Measurements from ENCODE around the gene UBE2M. TPM values are rescaled to one million over a fixed set of nuclear protein-coding genes. Genes with fewer than 3 reads are reported as not detected.
"Not testable (repeated sequence)": the region's sequence is repeated elsewhere in the genome, so short reads cannot be mapped to it uniquely, and the experiment has no call there.

Gene UBE2M
- total RNA-seq, 1 donor: 54.6 TPM

GRCh38 chr19:58507602-58508223 is 50.7 kb downstream of the UBE2M start:
- not testable (repeated sequence) for H2AFZ ChIP-seq (ENCODE audit: low read length); H3K4me2 ChIP-seq (ENCODE audit: insufficient read depth, low read length); H3K27ac ChIP-seq (ENCODE audit: low read depth, low read length); H3K79me2 ChIP-seq (ENCODE audit: insufficient read depth, low read length); H3K36me3 ChIP-seq (ENCODE audit: insufficient read depth, low read length); H3K4me1 ChIP-seq (ENCODE audit: insufficient read depth, low read length); H4K20me1 ChIP-seq (ENCODE audit: insufficient read depth, low read length); H3K27me3 ChIP-seq (ENCODE audit: insufficient read depth, low read length); DNase-seq (ENCODE audit: insufficient read length, low spot score, missing footprints); H3K9me3 ChIP-seq (ENCODE audit: low read depth, low read length); H3K4me3 ChIP-seq (ENCODE audit: insufficient read depth, low read length)

Small RNA genes within 50 kb of the gene (small RNA-seq; reads per million reads assigned to genes)
- gene MIR6807: 0.82 reads per million, percentile 14 among the genes with 10 or more reads in this experiment
- not detected for gene RN7SL525P

Other genes with a start within 250 kb of the UBE2M start
- 2.5 and 3.5 TPM in 2 replicates for gene ZSCAN22, start 231.6 kb downstream of the UBE2M start, total RNA-seq
- 1.1 and 1.5 TPM in 2 replicates for gene A1BG, start 205.1 kb downstream of the UBE2M start, total RNA-seq
- gene ZNF497, start 195.9 kb downstream of the UBE2M start, total RNA-seq: 1.2 and 1.4 TPM in 2 replicates
- 4.4 and 4.7 TPM in 2 replicates for gene ZNF837, start 177.6 kb downstream of the UBE2M start, total RNA-seq
- gene RPS5, start 171.3 kb downstream of the UBE2M start, total RNA-seq: 1,166 and 1,239 TPM in 2 replicates
- not detected in 2 replicates for gene RNF225, start 163.0 kb downstream of the UBE2M start, total RNA-seq
- 20.6 and 25.7 TPM in 2 replicates for gene ZNF584, start 150.0 kb downstream of the UBE2M start, total RNA-seq
- gene ZNF132, start 118.5 kb downstream of the UBE2M start, total RNA-seq: 8.8 and 10.1 TPM in 2 replicates
- 10.5 and 11.8 TPM in 2 replicates for gene ZNF324B, start 107.0 kb downstream of the UBE2M start, total RNA-seq
- gene ZNF324, start 91.5 kb downstream of the UBE2M start, total RNA-seq: 16.2 and 20.6 TPM in 2 replicates
- 14.1 and 18.1 TPM in 2 replicates for gene ZNF446, start 82.3 kb downstream of the UBE2M start, total RNA-seq
- 5.3 and 6.5 TPM in 2 replicates for gene SLC27A5, start 46.6 kb downstream of the UBE2M start, total RNA-seq
- 6.9 and 8.5 TPM in 2 replicates for gene ZBTB45, start 38.8 kb downstream of the UBE2M start, total RNA-seq
- gene TRIM28, start 14.5 kb downstream of the UBE2M start, total RNA-seq: 224 and 248 TPM in 2 replicates
- gene CHMP2A, start 3.5 kb downstream of the UBE2M start, total RNA-seq: 98.1 and 106 TPM in 2 replicates
- gene MZF1, start 14.7 kb upstream of the UBE2M start, total RNA-seq: 22.7 and 23.9 TPM in 2 replicates